HepG2 (cell line): Measurements from ENCODE around the gene SP6. TPM values are rescaled to one million over a fixed set of nuclear protein-coding genes. Genes with fewer than 3 reads are reported as not detected.
A peak's percentile ranks its signal among the peaks of the same experiment; 100 is the strongest.

ENCODE experiments used
- DMAP1 ChIP-seq: IDR thresholded peaks from 2 replicates; pipeline ENCODE4 v1.6.1; 2016
- ELF3 ChIP-seq: IDR thresholded peaks from 2 replicates; pipeline ENCODE4 v1.6.1; 2016; ENCODE audit warnings: missing genetic modification reagents, missing compliant biosample characterization
- FOXO1 ChIP-seq: sonication (generic); formaldehyde crosslinking; IDR thresholded peaks from 2 replicates; pipeline ENCODE4 v1.4.0; 2020; ENCODE audit warnings: missing genetic modification reagents
- PHF5A ChIP-seq: IDR thresholded peaks from one replicate; pipeline ENCODE4 v1.6.1; 2018; ENCODE audit warnings: low read depth, missing genetic modification reagents; ENCODE audit not compliant: unreplicated experiment
- SMARCC2 ChIP-seq: fragments of 450-650 bp; IDR thresholded peaks from 2 replicates; pipeline ENCODE4 v1.6.1; 2017; ENCODE audit warnings: antibody characterized with exemption, mild to moderate bottlenecking
- ZNF101 ChIP-seq: sonication (generic); formaldehyde crosslinking; IDR thresholded peaks from 2 replicates; pipeline ENCODE4 v1.4.0; 2020; ENCODE audit warnings: mild to moderate bottlenecking, low read depth, missing genetic modification reagents, borderline replicate concordance
- ZNF17 ChIP-seq: sonication (generic); formaldehyde crosslinking; IDR thresholded peaks from 2 replicates; pipeline ENCODE4 v1.5.0; 2020; ENCODE audit warnings: mild to moderate bottlenecking, missing genetic modification reagents
- ZNF572 ChIP-seq: sonication (generic); formaldehyde crosslinking; IDR thresholded peaks from 2 replicates; pipeline ENCODE4 v1.5.1; 2020; ENCODE audit warnings: mild to moderate bottlenecking, missing genetic modification reagents
- ZSCAN20 ChIP-seq: sonication (generic); formaldehyde crosslinking; IDR thresholded peaks from 2 replicates; pipeline ENCODE4 v1.4.0; 2020; ENCODE audit warnings: missing genetic modification reagents, mild to moderate bottlenecking, borderline replicate concordance
- polyA plus RNA-seq, 8 experiments: library from polyadenylated mRNA; depleted of rRNA in 3 of 8; stranded (reverse) in 7 of 8; unstranded in 1 of 8; fragments of >200 nt; fragmentation: Illumina TruSeq in 4 of 8; extraction: Trizol in 4 of 8; gene quantifications; 2 replicates each; pipeline versions ENCODE4 v1.2.1 to v1.2.3, GENCODE V29; 2011 to 2016; ENCODE audit warnings: low read depth in 4 of 8, missing spikeins in 1 of 8, mixed read lengths in 1 of 8; ENCODE audit not compliant: insufficient read depth in 1 of 8
- total RNA-seq, 5 experiments: library from RNA; depleted of rRNA; stranded (reverse); fragments of >200 nt; fragmentation: Illumina TruSeq; extraction: Trizol; gene quantifications; 2 replicates each; pipeline ENCODE4 v1.2.3, GENCODE V29; 2016; ENCODE audit warnings: low read depth in 1 of 5
- TF ChIP-seq, protein P1 (sequence below): sonication (generic); formaldehyde crosslinking; IDR thresholded peaks from 2 replicates; pipeline ENCODE4 v1.4.0; 2020; ENCODE audit warnings: low read depth, missing genetic modification reagents
- TF ChIP-seq, protein P2 (sequence below): sonication (generic); formaldehyde crosslinking; IDR thresholded peaks from 2 replicates; pipeline ENCODE4 v1.4.0; 2020; ENCODE audit warnings: mild to moderate bottlenecking, missing genetic modification reagents
- TF ChIP-seq, protein P3 (sequence below), 2 experiments: fragments of 450-650 bp in 1 of 2; sonication (generic) in 1 of 2; formaldehyde crosslinking in 1 of 2; IDR thresholded peaks; 2 replicates each; pipeline versions ENCODE4 v1.6.1 to v1.8.0; 2016 to 2022; ENCODE audit warnings: antibody characterized with exemption in 1 of 2, mild to moderate bottlenecking in 1 of 2, missing genetic modification reagents in 1 of 2
- TF ChIP-seq, protein P4 (sequence below): sonication (generic); formaldehyde crosslinking; IDR thresholded peaks from 2 replicates; pipeline ENCODE4 v1.4.0; 2020; ENCODE audit warnings: mild to moderate bottlenecking, missing genetic modification reagents

The SP6 gene
- total and polyA plus RNA-seq, 2 of the 13 experiments (the other 11 are each of a cell fraction or from before 2014, with no cell fraction given) = 0.07 TPM

DNA sequence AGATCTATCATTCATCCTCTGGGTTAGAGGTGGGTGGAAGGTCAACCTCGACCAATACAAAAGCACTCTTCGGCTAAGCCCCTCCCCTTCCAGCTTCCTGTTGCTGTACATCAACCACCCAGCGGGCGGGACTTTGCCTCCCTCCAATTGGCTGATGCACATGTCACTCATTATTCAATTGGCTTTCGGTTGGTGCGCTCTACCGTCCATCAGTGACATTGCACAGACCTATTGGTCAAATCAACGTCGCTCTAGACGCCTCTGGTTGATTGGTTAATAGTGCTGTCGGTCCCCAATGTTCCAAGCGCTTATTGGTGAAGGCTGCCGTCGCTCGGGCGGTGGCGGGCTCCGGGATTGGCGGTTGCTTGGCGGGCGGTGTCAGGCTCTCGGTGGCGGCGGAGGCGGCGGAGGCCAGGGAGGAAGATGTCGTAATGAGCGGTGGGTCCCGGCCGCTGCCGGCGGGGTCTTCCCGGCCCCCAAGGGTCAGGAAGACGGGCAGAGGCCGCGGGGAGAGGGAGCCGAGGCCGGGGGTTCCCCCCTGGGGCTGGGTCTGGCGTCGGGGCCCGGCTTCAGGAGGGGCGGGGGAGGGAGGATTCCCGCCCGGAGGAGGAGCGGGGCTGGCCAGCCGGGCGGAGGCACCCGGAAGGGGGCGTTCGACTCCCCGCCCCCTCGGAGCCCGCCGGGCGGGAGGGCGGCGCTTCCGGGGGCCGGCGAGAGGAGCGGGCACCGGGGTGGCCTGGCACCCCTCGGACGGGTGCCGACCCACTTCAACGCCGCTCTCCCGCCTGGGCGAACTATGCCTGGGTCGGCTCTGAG, 45.1 kb upstream of the SP6 start, which contains the start of gene SP2 (continued):
- TF ChIP-seq, protein P1, sequence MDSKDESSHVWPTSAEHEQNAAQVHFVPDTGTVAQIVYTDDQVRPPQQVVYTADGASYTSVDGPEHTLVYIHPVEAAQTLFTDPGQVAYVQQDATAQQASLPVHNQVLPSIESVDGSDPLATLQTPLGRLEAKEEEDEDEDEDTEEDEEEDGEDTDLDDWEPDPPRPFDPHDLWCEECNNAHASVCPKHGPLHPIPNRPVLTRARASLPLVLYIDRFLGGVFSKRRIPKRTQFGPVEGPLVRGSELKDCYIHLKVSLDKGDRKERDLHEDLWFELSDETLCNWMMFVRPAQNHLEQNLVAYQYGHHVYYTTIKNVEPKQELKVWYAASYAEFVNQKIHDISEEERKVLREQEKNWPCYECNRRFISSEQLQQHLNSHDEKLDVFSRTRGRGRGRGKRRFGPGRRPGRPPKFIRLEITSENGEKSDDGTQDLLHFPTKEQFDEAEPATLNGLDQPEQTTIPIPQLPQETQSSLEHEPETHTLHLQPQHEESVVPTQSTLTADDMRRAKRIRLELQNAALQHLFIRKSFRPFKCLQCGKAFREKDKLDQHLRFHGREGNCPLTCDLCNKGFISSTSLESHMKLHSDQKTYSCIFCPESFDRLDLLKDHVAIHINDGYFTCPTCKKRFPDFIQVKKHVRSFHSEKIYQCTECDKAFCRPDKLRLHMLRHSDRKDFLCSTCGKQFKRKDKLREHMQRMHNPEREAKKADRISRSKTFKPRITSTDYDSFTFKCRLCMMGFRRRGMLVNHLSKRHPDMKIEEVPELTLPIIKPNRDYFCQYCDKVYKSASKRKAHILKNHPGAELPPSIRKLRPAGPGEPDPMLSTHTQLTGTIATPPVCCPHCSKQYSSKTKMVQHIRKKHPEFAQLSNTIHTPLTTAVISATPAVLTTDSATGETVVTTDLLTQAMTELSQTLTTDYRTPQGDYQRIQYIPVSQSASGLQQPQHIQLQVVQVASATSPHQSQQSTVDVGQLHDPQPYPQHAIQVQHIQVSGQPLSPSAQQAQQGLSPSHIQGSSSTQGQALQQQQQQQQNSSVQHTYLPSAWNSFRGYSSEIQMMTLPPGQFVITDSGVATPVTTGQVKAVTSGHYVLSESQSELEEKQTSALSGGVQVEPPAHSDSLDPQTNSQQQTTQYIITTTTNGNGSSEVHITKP = 0 out of 2 replicates have a peak, but pooled peaks have one; percentile 14
- no peak for TF ChIP-seq ZNF101 (CRISPR knock-in tag)
- TF ChIP-seq ZNF17 (CRISPR knock-in tag) = no peak
- TF ChIP-seq ZNF572 (CRISPR knock-in tag) = no peak
- TF ChIP-seq, protein P2, sequence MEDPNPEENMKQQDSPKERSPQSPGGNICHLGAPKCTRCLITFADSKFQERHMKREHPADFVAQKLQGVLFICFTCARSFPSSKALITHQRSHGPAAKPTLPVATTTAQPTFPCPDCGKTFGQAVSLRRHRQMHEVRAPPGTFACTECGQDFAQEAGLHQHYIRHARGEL (CRISPR knock-in tag) = no peak
- no peak for TF ChIP-seq SMARCC2
- no peak for TF ChIP-seq PHF5A (CRISPR knock-in tag)
- TF ChIP-seq, protein P3, sequence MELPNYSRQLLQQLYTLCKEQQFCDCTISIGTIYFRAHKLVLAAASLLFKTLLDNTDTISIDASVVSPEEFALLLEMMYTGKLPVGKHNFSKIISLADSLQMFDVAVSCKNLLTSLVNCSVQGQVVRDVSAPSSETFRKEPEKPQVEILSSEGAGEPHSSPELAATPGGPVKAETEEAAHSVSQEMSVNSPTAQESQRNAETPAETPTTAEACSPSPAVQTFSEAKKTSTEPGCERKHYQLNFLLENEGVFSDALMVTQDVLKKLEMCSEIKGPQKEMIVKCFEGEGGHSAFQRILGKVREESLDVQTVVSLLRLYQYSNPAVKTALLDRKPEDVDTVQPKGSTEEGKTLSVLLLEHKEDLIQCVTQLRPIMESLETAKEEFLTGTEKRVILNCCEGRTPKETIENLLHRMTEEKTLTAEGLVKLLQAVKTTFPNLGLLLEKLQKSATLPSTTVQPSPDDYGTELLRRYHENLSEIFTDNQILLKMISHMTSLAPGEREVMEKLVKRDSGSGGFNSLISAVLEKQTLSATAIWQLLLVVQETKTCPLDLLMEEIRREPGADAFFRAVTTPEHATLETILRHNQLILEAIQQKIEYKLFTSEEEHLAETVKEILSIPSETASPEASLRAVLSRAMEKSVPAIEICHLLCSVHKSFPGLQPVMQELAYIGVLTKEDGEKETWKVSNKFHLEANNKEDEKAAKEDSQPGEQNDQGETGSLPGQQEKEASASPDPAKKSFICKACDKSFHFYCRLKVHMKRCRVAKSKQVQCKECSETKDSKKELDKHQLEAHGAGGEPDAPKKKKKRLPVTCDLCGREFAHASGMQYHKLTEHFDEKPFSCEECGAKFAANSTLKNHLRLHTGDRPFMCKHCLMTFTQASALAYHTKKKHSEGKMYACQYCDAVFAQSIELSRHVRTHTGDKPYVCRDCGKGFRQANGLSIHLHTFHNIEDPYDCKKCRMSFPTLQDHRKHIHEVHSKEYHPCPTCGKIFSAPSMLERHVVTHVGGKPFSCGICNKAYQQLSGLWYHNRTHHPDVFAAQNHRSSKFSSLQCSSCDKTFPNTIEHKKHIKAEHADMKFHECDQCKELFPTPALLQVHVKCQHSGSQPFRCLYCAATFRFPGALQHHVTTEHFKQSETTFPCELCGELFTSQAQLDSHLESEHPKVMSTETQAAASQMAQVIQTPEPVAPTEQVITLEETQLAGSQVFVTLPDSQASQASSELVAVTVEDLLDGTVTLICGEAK (IDR thresholded peaks at IDR 0.05) = peak; percentile 86
- TF ChIP-seq, protein P3 (CRISPR knock-in tag; IDR thresholded peaks at IDR 0.05) = peak; percentile 38; the same call in 1 of the 2 replicates
- no peak for TF ChIP-seq FOXO1 (CRISPR knock-in tag)
- peak; percentile 44 for TF ChIP-seq DMAP1 (CRISPR knock-in tag)
- TF ChIP-seq ZSCAN20 (CRISPR knock-in tag) = no peak; the same call in 1 of the 2 replicates
- peak; percentile 47; the same call in 1 of the 2 replicates for TF ChIP-seq ELF3
- TF ChIP-seq, protein P4, sequence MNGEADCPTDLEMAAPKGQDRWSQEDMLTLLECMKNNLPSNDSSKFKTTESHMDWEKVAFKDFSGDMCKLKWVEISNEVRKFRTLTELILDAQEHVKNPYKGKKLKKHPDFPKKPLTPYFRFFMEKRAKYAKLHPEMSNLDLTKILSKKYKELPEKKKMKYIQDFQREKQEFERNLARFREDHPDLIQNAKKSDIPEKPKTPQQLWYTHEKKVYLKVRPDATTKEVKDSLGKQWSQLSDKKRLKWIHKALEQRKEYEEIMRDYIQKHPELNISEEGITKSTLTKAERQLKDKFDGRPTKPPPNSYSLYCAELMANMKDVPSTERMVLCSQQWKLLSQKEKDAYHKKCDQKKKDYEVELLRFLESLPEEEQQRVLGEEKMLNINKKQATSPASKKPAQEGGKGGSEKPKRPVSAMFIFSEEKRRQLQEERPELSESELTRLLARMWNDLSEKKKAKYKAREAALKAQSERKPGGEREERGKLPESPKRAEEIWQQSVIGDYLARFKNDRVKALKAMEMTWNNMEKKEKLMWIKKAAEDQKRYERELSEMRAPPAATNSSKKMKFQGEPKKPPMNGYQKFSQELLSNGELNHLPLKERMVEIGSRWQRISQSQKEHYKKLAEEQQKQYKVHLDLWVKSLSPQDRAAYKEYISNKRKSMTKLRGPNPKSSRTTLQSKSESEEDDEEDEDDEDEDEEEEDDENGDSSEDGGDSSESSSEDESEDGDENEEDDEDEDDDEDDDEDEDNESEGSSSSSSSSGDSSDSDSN (CRISPR knock-in tag) = no peak
